GM21825 (cell line): Measurements from ENCODE around the gene BMP8A.
"Not testable (repeated sequence)": the region's sequence is repeated elsewhere in the genome, so short reads cannot be mapped to it uniquely, and the experiment has no call there.

Source experiments
- ATAC-seq: cut with Tn5 transposase; IDR thresholded peaks from one replicate; pipeline ENCODE4 v1.9.1; 2021; ENCODE audit warnings: mild to moderate bottlenecking, moderate library complexity; ENCODE audit not compliant: unreplicated experiment

Gene BMP8A

GRCh38 chr1:39491146-39491921 is at the start of gene BMP8A:
TSS of gene BMP8A (plus strand) at chr1:39491636. CDS start at chr1:39491992, 356 bp downstream.
- peak; percentile 74 for ATAC-seq

- ATAC-seq: no peak
Observed at GRCh38 chr1:39441797-39442196, 49.6 kb upstream of the BMP8A start.

- no peak for ATAC-seq
Observed at GRCh38 chr1:39445573-39445972, 45.9 kb upstream of the BMP8A start.

- ATAC-seq: no peak
Observed at GRCh38 chr1:39446986-39447567, 44.4 kb upstream of the BMP8A start.

GRCh38 chr1:39450041-39450440 is 41.4 kb upstream of the BMP8A start:
- ATAC-seq: not testable (repeated sequence)

GRCh38 chr1:39450956-39451606 is 40.4 kb upstream of the BMP8A start:
- no peak for ATAC-seq

GRCh38 chr1:39452081-39452480 is 39.4 kb upstream of the BMP8A start:
- ATAC-seq: no peak

- ATAC-seq: no peak
Observed at GRCh38 chr1:39452540-39452939, 38.9 kb upstream of the BMP8A start.

GRCh38 chr1:39453603-39454002 is 37.8 kb upstream of the BMP8A start:
- no peak for ATAC-seq

- no peak for ATAC-seq
Observed at GRCh38 chr1:39458991-39459390, 32.4 kb upstream of the BMP8A start.

- no peak for ATAC-seq
Observed at GRCh38 chr1:39462074-39462473, 29.4 kb upstream of the BMP8A start.

- no peak for ATAC-seq
Observed at GRCh38 chr1:39466413-39467107, 24.9 kb upstream of the BMP8A start.

GRCh38 chr1:39467108-39467720 is 24.2 kb upstream of the BMP8A start:
- ATAC-seq: not testable (repeated sequence)

- no peak for ATAC-seq
Observed at GRCh38 chr1:39469150-39469549, 22.3 kb upstream of the BMP8A start.

GRCh38 chr1:39470040-39470439 is 21.4 kb upstream of the BMP8A start:
- ATAC-seq: no peak

GRCh38 chr1:39472826-39473225 is 18.6 kb upstream of the BMP8A start:
- ATAC-seq: no peak

GRCh38 chr1:39473324-39473723 is 18.1 kb upstream of the BMP8A start:
- ATAC-seq: no peak

GRCh38 chr1:39474810-39475209 is 16.6 kb upstream of the BMP8A start:
- ATAC-seq: no peak

GRCh38 chr1:39475551-39475950 is 15.9 kb upstream of the BMP8A start:
- not testable (repeated sequence) for ATAC-seq

GRCh38 chr1:39478126-39478915 is 13.1 kb upstream of the BMP8A start:
- ATAC-seq: no peak
